Hepatocyte (in vitro differentiated cells): ENCODE results near the gene ZFAND4. TPM values are rescaled to one million over a fixed set of nuclear protein-coding genes. Genes with fewer than 3 reads are reported as not detected.

Source experiments
- DNase-seq: peaks from one replicate; pipeline ENCODE4 v3.0.0-alpha.2; 2016; ENCODE audit warnings: low spot score
- H2AFZ ChIP-seq: fragments of 200-600 bp; sonication (generic); 2 replicates; pipeline ENCODE4 v1.6.0; 2016; ENCODE audit warnings: antibody characterized with exemption, mild to moderate bottlenecking
- H3K27ac ChIP-seq: fragments of 200-600 bp; sonication (generic); 2 replicates; pipeline ENCODE4 v1.5.1; 2016; ENCODE audit warnings: mild to moderate bottlenecking
- H3K27me3 ChIP-seq: fragments of 200-600 bp; sonication (generic); 2 replicates; pipeline ENCODE4 v1.6.1; 2016
- H3K36me3 ChIP-seq: fragments of 200-600 bp; sonication (generic); replicated peaks from 2 replicates; pipeline ENCODE4 v1.5.1; 2016; ENCODE audit warnings: low read depth; ENCODE audit not compliant: insufficient read depth
- H3K4me1 ChIP-seq: fragments of 200-600 bp; sonication (generic); 2 replicates; pipeline ENCODE4 v1.5.1; 2016; ENCODE audit warnings: mild to moderate bottlenecking, moderate library complexity; ENCODE audit not compliant: insufficient read depth
- H3K4me2 ChIP-seq: fragments of 200-600 bp; sonication (generic); 2 replicates; pipeline ENCODE4 v1.6.0; 2016
- H3K4me3 ChIP-seq: fragments of 200-600 bp; sonication (generic); 2 replicates; pipeline ENCODE4 v1.5.1; 2016; ENCODE audit warnings: mild to moderate bottlenecking
- H3K79me2 ChIP-seq: fragments of 200-600 bp; sonication (generic); 2 replicates; pipeline ENCODE4 v1.6.0; 2017; ENCODE audit warnings: mild to moderate bottlenecking
- H3K9me2 ChIP-seq: fragments of 200-600 bp; sonication (generic); replicated peaks from 2 replicates; pipeline ENCODE4 v1.6.0; 2017; ENCODE audit warnings: mild to moderate bottlenecking; ENCODE audit not compliant: insufficient read depth
- H3K9me3 ChIP-seq: fragments of 200-600 bp; sonication (generic); 2 replicates; pipeline ENCODE4 v1.5.1; 2016; ENCODE audit warnings: low read depth, mild to moderate bottlenecking
- H4K20me1 ChIP-seq: fragments of 200-600 bp; sonication (generic); 2 replicates; pipeline ENCODE4 v1.6.0; 2016; ENCODE audit warnings: mild to moderate bottlenecking; ENCODE audit not compliant: insufficient read depth, poor library complexity, severe bottlenecking
- EZH2 ChIP-seq: fragments of 200-600 bp; sonication (generic); IDR thresholded peaks from 2 replicates; pipeline ENCODE4 v1.6.1; 2016; ENCODE audit warnings: antibody characterized with exemption, mild to moderate bottlenecking, borderline replicate concordance
- EZH2phosphoT487 ChIP-seq: fragments of 200-600 bp; sonication (generic); IDR thresholded peaks from one replicate; pipeline ENCODE4 v1.6.1; 2018; ENCODE audit warnings: antibody characterized with exemption, mild to moderate bottlenecking, low read depth, moderate library complexity; ENCODE audit not compliant: unreplicated experiment, severe bottlenecking
- WGBS: methylation state at CpG from one replicate; pipeline ENCODE4 v1.1.6; 2016; ENCODE audit warnings: low lambda C conversion rate; ENCODE audit errors: missing lambda C conversion rate; 5-methylcytosine and 5-hydroxymethylcytosine counted together
- polyA plus RNA-seq: library from polyadenylated mRNA; unstranded; fragments of >200 nt; fragmentation: Nextera tagmentation; extraction: Ambion mirVana; gene quantifications from 2 replicates; pipeline ENCODE4 v1.2.1, GENCODE V29; 2016
- total RNA-seq: library from RNA; depleted of rRNA; stranded (reverse); fragments of >200 nt; gene quantifications from 2 replicates; pipeline ENCODE4 v1.2.3, GENCODE V29; 2014
- TF ChIP-seq, protein P1 (sequence below): fragments of 200-600 bp; sonication (generic); IDR thresholded peaks from 2 replicates; pipeline ENCODE4 v1.5.1; 2016; ENCODE audit warnings: antibody characterized with exemption, mild to moderate bottlenecking; ENCODE audit not compliant: poor library complexity

The ZFAND4 gene
- total and polyA plus RNA-seq, 2 experiments from 2014 or later, result 8.6 to 12.7 TPM

DNA sequence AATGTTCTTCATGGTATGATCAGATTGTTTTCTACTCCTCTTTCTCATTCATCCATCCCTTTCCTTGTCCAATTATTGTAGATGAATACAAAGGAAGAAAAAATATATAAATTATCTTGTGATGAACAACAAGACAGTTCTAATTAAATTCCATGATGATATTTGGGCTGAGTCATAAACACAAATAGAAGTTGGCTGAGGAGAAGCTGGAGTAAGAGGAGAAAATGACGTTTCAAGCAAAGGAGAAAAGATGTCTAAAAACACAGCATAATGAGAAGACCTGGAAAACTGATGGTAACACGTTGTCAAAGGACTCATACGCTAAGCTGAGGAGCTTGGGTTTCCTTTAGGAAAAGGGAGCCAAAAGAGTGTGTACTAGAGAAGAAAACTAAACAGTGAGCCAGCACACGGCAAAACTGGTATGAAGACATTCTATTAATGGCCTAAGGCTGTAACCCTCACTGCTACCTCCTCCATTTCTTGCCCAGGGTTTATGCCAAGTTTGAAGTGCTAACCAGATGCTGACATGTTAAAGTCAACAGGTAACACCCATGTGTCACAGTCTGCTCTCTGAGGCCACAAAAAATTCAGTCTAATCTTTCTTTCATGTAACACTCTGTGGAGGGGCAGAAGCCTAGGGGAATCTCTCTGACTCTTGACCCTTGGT is 26.1 kb downstream of the ZFAND4 start:
- Histone ChIP-seq H3K36me3 (no peaks in the 10 kb centered on the region), H3K4me1 (no peaks in the 10 kb centered on the region), H3K4me3 (no peak overlapping the region), H3K79me2 (no peaks in the 10 kb centered on the region), H3K9me2 (no peaks in the 10 kb centered on the region), H3K9me3 (no peaks in the 10 kb centered on the region), H3K4me2 (no peak overlapping the region), H3K27me3 (no peaks in the 10 kb centered on the region), H2AFZ (no peak overlapping the region), H3K27ac (no peak overlapping the region), H4K20me1 (no peaks in the 10 kb centered on the region)
- 93% methylated on average over 4 of the region's 4 CpGs for WGBS
- no peak for DNase-seq
- TF ChIP-seq EZH2 (no peak), EZH2phosphoT487 (no peak)
- TF ChIP-seq, protein P1, sequence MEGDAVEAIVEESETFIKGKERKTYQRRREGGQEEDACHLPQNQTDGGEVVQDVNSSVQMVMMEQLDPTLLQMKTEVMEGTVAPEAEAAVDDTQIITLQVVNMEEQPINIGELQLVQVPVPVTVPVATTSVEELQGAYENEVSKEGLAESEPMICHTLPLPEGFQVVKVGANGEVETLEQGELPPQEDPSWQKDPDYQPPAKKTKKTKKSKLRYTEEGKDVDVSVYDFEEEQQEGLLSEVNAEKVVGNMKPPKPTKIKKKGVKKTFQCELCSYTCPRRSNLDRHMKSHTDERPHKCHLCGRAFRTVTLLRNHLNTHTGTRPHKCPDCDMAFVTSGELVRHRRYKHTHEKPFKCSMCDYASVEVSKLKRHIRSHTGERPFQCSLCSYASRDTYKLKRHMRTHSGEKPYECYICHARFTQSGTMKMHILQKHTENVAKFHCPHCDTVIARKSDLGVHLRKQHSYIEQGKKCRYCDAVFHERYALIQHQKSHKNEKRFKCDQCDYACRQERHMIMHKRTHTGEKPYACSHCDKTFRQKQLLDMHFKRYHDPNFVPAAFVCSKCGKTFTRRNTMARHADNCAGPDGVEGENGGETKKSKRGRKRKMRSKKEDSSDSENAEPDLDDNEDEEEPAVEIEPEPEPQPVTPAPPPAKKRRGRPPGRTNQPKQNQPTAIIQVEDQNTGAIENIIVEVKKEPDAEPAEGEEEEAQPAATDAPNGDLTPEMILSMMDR, result no peak

DNA sequence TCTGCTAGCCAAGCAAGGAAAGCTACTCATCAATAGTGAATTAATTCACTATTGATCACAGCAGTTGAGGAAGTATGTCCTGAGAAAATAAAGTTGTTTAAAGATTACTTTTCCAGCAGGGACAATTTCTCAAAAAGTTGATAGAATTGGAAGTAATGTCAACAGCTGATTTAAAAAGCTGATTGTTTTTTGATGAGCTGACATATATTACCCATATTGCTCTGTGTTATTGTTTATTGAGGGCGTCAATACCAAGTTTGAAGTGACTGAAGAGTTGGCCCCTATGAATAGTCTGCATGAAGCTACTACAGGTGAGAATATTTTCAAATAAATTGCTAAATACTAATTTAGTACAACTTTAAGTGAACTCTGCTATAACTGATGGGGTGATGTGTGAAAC is 28.0 kb downstream of the ZFAND4 start:
- DNase-seq, result no peak
- Histone ChIP-seq H2AFZ (no peak overlapping the region), H3K4me3 (no peak overlapping the region), H3K9me2 (no peaks in the 10 kb centered on the region), H3K36me3 (no peaks in the 10 kb centered on the region), H3K9me3 (no peaks in the 10 kb centered on the region), H3K27me3 (no peaks in the 10 kb centered on the region), H3K27ac (no peak overlapping the region), H4K20me1 (no peaks in the 10 kb centered on the region), H3K4me2 (no peak overlapping the region), H3K4me1 (no peaks in the 10 kb centered on the region), H3K79me2 (no peaks in the 10 kb centered on the region)
- TF ChIP-seq, protein P1, result no peak
- TF ChIP-seq EZH2phosphoT487, result no peak
- TF ChIP-seq EZH2, result no peak
- WGBS, result 97% methylated on average over 1 of the region's 1 CpG

DNA sequence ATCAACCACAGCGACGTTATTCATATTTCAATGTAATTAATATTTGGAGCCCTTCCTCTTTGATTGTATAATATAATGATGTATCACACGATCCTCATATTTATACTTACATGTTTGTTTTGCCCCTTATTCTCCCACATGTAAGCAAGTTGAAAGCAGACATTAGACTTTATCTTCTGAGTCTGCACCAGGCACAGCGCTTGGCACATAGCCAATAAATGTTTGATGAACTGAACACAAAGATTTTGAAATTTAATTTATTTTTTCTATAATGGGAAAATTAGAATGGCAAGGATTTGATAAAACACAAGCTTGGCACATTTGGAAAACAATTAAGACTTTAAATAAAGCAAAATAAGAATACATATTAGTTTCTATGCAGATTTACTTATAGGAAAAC is 31.6 kb downstream of the ZFAND4 start:
- no peak for TF ChIP-seq EZH2phosphoT487
- TF ChIP-seq, protein P1, result no peak
- TF ChIP-seq EZH2, result no peak
- H3K4me2 ChIP-seq, result no peak overlapping the region
- no peaks in the 10 kb centered on the region for H3K9me3 ChIP-seq
- H3K79me2 ChIP-seq, result no peaks in the 10 kb centered on the region
- no peaks in the 10 kb centered on the region for H3K36me3 ChIP-seq
- no peaks in the 10 kb centered on the region for H3K4me1 ChIP-seq
- no peak overlapping the region for H3K27ac ChIP-seq
- H3K27me3 ChIP-seq, result no peaks in the 10 kb centered on the region
- 95% methylated on average over 4 of the region's 4 CpGs for WGBS
- H3K4me3 ChIP-seq, result no peak overlapping the region
- DNase-seq, result no peak
- no peaks in the 10 kb centered on the region for H4K20me1 ChIP-seq
- no peaks in the 10 kb centered on the region for H3K9me2 ChIP-seq
- H2AFZ ChIP-seq, result no peak overlapping the region

DNA sequence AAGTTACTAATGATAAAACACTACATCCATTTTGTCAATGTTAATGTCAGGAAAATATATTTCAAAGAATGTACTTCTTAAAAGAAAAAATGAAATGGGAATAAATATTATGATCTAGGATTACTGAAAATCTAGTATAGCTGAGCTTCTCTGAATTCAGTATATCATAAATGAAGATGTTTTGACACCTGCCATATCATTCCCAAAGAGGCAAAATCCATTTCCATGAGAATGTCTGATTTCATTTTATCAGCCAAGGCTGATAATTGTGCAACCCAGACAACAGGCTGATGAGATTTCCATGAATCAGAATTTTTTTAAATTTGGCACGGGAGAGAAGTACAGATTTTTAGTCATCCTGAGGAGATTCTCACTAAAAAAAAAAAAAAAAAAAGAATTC is 32.5 kb downstream of the ZFAND4 start:
- 87% methylated on average over 1 of the region's 1 CpG for WGBS
- Histone ChIP-seq H3K27ac (no peak overlapping the region), H3K27me3 (no peaks in the 10 kb centered on the region), H2AFZ (no peak overlapping the region), H4K20me1 (no peaks in the 10 kb centered on the region), H3K9me3 (no peaks in the 10 kb centered on the region), H3K9me2 (no peaks in the 10 kb centered on the region), H3K4me3 (no peak overlapping the region), H3K79me2 (no peaks in the 10 kb centered on the region), H3K4me2 (no peak overlapping the region), H3K36me3 (no peaks in the 10 kb centered on the region), H3K4me1 (no peaks in the 10 kb centered on the region)
- no peak for DNase-seq
- TF ChIP-seq EZH2, result no peak
- TF ChIP-seq, protein P1, result no peak
- no peak for TF ChIP-seq EZH2phosphoT487
